ENCODE results near the gene KDM4C. TPM values are rescaled to one million over a fixed set of nuclear protein-coding genes. Genes with fewer than 3 reads are reported as not detected.

Gene KDM4C
- total RNA-seq, 1 donor from 2014 or later = 39.8 TPM

- DNase-seq (no peak), ATAC-seq (no peak)
- Histone ChIP-seq H3K27me3 (ENCODE audit: low read depth) (no peaks in the 10 kb centered on the region), H3K9me3 (no peaks in the 10 kb centered on the region), H3K4me1 (no peaks in the 10 kb centered on the region), H3K4me3 (no peak overlapping the region), H3K36me3 (peaks cover 19% of the 10 kb centered on the region), H3K27ac (no peak overlapping the region)
- TF ChIP-seq CTCF (IDR thresholded peaks at IDR 0.05) = no peak
- intact Hi-C loops (cut with DNase I) = no loop called here
Measured at GRCh38 chr9:7137040-7137439, 379.3 kb downstream of the KDM4C start.

DNA sequence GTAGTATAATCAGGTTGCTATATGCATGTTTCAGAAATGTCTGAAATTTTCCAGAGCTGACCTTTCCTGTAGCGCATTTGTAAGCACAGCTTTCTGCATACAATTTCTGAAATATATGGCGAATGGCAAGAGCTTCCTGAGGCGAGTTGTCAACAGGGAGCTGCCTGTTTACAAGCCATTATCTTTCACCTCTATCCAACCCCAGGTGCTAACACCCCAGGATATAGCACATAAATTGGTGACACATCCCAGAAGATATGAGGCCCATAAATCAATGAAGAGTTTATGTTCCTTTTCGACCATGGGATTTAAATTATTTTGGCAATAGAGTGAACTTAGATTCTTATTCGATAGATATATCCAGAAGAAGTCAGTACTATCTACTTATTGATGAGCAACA, 379.8 kb downstream of the KDM4C start:
- no peaks in the 10 kb centered on the region for H3K4me1 ChIP-seq
- H3K4me3 ChIP-seq = no peak overlapping the region
- ATAC-seq = no peak
- H3K9me3 ChIP-seq = no peaks in the 10 kb centered on the region
- no peaks in the 10 kb centered on the region for H3K27me3 ChIP-seq (ENCODE audit: low read depth)
- no peak overlapping the region for H3K27ac ChIP-seq
- no peak for DNase-seq
- peaks cover 16% of the 10 kb centered on the region for H3K36me3 ChIP-seq
- no peak for TF ChIP-seq CTCF (IDR thresholded peaks at IDR 0.05)
- intact Hi-C loops (cut with DNase I) = no loop called here

DNA sequence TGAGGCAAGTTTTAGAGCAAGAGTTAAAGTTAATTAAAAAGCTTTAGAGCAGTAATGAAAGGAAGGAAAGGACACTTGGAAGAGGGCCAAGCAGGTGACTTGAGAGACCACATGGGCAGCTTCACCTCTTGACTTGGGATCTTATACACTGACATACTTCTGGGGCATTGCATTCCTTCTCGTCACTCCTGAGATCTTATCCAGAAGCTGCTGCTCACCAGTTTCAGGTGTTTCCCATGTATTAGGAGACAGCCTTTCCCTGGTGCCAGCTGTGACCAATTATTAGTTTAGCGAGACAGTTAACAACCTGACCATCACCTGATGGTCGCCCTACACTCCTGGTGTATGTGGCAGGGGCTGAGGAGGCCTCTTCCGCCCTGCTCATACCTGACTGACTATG, 382.1 kb downstream of the KDM4C start:
- H3K27ac ChIP-seq = no peak overlapping the region
- ATAC-seq = no peak
- no peak for TF ChIP-seq CTCF (IDR thresholded peaks at IDR 0.05)
- H3K27me3 ChIP-seq (ENCODE audit: low read depth) = no peaks in the 10 kb centered on the region
- intact Hi-C loops (cut with DNase I) = no loop called here
- no peak for DNase-seq
- no peaks in the 10 kb centered on the region for H3K9me3 ChIP-seq
- H3K36me3 ChIP-seq = peaks cover 21% of the 10 kb centered on the region
- no peak overlapping the region for H3K4me3 ChIP-seq
- no peaks in the 10 kb centered on the region for H3K4me1 ChIP-seq

GRCh38 chr9:7140401-7140800, 382.6 kb downstream of the KDM4C start:
- Histone ChIP-seq H3K27ac (no peak overlapping the region), H3K9me3 (no peaks in the 10 kb centered on the region), H3K27me3 (ENCODE audit: low read depth) (no peaks in the 10 kb centered on the region), H3K4me1 (no peaks in the 10 kb centered on the region), H3K36me3 (peaks cover 20% of the 10 kb centered on the region), H3K4me3 (no peak overlapping the region)
- no peak for TF ChIP-seq CTCF (IDR thresholded peaks at IDR 0.05)
- ATAC-seq (no peak), DNase-seq (no peak)
- intact Hi-C loops (cut with DNase I) = no loop called here

DNA sequence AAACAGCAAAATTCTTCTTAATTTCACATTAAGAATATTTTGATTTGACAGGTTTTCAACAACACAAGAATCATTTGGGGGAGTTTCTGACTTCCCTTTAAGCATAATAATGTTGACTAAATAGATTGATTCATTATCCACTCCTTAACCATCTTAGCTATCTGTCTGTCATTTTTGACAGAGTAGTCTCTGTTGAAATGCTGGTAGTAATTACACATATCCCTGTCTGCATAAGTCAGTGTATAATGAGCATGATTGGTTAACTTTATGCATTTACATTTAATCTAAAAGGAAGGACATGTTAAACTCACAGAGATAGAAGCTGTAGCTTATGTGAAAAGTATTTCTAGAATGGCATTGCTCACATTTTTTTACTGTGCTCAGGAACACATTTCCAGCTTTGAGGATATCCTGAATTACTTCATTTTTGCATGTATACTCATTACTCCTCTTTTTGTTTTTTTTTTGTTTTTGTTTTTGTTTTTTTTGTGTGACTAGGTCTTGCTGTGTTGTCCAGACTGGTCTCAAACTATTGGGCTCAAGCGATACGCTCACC, 385.9 kb downstream of the KDM4C start:
- Histone ChIP-seq H3K27ac (no peak overlapping the region), H3K9me3 (no peaks in the 10 kb centered on the region), H3K4me3 (no peak overlapping the region), H3K4me1 (no peaks in the 10 kb centered on the region), H3K27me3 (ENCODE audit: low read depth) (no peaks in the 10 kb centered on the region), H3K36me3 (peaks cover 12% of the 10 kb centered on the region)
- DNase-seq (no peak), ATAC-seq (no peak)
- TF ChIP-seq CTCF (IDR thresholded peaks at IDR 0.05) = no peak
- intact Hi-C loops (cut with DNase I) = no loop called here
